ENCODE results near the gene TERF2IP.

- TF ChIP-seq CTCF (IDR thresholded peaks at IDR 0.05) (no peak), POLR2A (IDR thresholded peaks at IDR 0.05) (no peak)
These were observed 39.8 kb downstream of the TERF2IP start for GRCh38 chr16:75687361-75687760.
